Hepatocyte (in vitro differentiated cells): ENCODE measurements around the gene MTURN. TPM values are rescaled to one million over a fixed set of nuclear protein-coding genes. Genes with fewer than 3 reads are reported as not detected.

Experiments used
- DNase-seq: peaks from one replicate; pipeline ENCODE4 v3.0.0-alpha.2; 2016; ENCODE audit warnings: low spot score
- H2AFZ ChIP-seq: fragments of 200-600 bp; sonication (generic); 2 replicates; pipeline ENCODE4 v1.6.0; 2016; ENCODE audit warnings: antibody characterized with exemption, mild to moderate bottlenecking
- H3K27ac ChIP-seq: fragments of 200-600 bp; sonication (generic); 2 replicates; pipeline ENCODE4 v1.5.1; 2016; ENCODE audit warnings: mild to moderate bottlenecking
- H3K27me3 ChIP-seq: fragments of 200-600 bp; sonication (generic); 2 replicates; pipeline ENCODE4 v1.6.1; 2016
- H3K36me3 ChIP-seq: fragments of 200-600 bp; sonication (generic); replicated peaks from 2 replicates; pipeline ENCODE4 v1.5.1; 2016; ENCODE audit warnings: low read depth; ENCODE audit not compliant: insufficient read depth
- H3K4me1 ChIP-seq: fragments of 200-600 bp; sonication (generic); 2 replicates; pipeline ENCODE4 v1.5.1; 2016; ENCODE audit warnings: mild to moderate bottlenecking, moderate library complexity; ENCODE audit not compliant: insufficient read depth
- H3K4me2 ChIP-seq: fragments of 200-600 bp; sonication (generic); 2 replicates; pipeline ENCODE4 v1.6.0; 2016
- H3K4me3 ChIP-seq: fragments of 200-600 bp; sonication (generic); 2 replicates; pipeline ENCODE4 v1.5.1; 2016; ENCODE audit warnings: mild to moderate bottlenecking
- H3K79me2 ChIP-seq: fragments of 200-600 bp; sonication (generic); 2 replicates; pipeline ENCODE4 v1.6.0; 2017; ENCODE audit warnings: mild to moderate bottlenecking
- H3K9me2 ChIP-seq: fragments of 200-600 bp; sonication (generic); replicated peaks from 2 replicates; pipeline ENCODE4 v1.6.0; 2017; ENCODE audit warnings: mild to moderate bottlenecking; ENCODE audit not compliant: insufficient read depth
- H3K9me3 ChIP-seq: fragments of 200-600 bp; sonication (generic); 2 replicates; pipeline ENCODE4 v1.5.1; 2016; ENCODE audit warnings: low read depth, mild to moderate bottlenecking
- H4K20me1 ChIP-seq: fragments of 200-600 bp; sonication (generic); 2 replicates; pipeline ENCODE4 v1.6.0; 2016; ENCODE audit warnings: mild to moderate bottlenecking; ENCODE audit not compliant: insufficient read depth, poor library complexity, severe bottlenecking
- EZH2 ChIP-seq: fragments of 200-600 bp; sonication (generic); IDR thresholded peaks from 2 replicates; pipeline ENCODE4 v1.6.1; 2016; ENCODE audit warnings: antibody characterized with exemption, mild to moderate bottlenecking, borderline replicate concordance
- EZH2phosphoT487 ChIP-seq: fragments of 200-600 bp; sonication (generic); IDR thresholded peaks from one replicate; pipeline ENCODE4 v1.6.1; 2018; ENCODE audit warnings: antibody characterized with exemption, mild to moderate bottlenecking, low read depth, moderate library complexity; ENCODE audit not compliant: unreplicated experiment, severe bottlenecking
- WGBS: methylation state at CpG from one replicate; pipeline ENCODE4 v1.1.6; 2016; ENCODE audit warnings: low lambda C conversion rate; ENCODE audit errors: missing lambda C conversion rate; 5-methylcytosine and 5-hydroxymethylcytosine counted together
- polyA plus RNA-seq: library from polyadenylated mRNA; unstranded; fragments of >200 nt; fragmentation: Nextera tagmentation; extraction: Ambion mirVana; gene quantifications from 2 replicates; pipeline ENCODE4 v1.2.1, GENCODE V29; 2016
- total RNA-seq: library from RNA; depleted of rRNA; stranded (reverse); fragments of >200 nt; gene quantifications from 2 replicates; pipeline ENCODE4 v1.2.3, GENCODE V29; 2014
- TF ChIP-seq, protein P1 (sequence below): fragments of 200-600 bp; sonication (generic); IDR thresholded peaks from 2 replicates; pipeline ENCODE4 v1.5.1; 2016; ENCODE audit warnings: antibody characterized with exemption, mild to moderate bottlenecking; ENCODE audit not compliant: poor library complexity

Gene MTURN
- total and polyA plus RNA-seq, 2 experiments from 2014 or later, result 4.5 to 14.5 TPM

DNA sequence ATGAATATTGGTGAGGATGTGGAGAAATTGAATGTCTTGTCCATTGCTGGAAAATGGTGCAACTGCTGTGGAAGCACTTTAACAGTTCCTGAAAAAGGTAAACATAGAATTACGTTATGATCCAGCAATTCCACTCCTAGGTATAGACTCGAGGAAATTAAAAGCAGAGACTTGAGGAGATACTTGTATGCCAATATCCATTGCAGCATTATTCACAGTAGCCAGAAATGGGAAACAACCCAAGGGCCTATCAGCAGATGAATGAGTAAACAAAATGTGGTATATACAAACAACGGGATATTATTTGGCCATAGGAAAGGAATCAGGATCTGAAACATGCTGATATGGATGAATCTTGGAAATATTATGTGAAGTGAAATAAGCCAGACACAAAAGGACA lies 32.5 kb upstream of the MTURN start:
- H3K36me3 ChIP-seq, result no peaks in the 10 kb centered on the region
- H3K9me3 ChIP-seq, result no peaks in the 10 kb centered on the region
- no peaks in the 10 kb centered on the region for H3K4me1 ChIP-seq
- H3K27me3 ChIP-seq, result no peaks in the 10 kb centered on the region
- H3K27ac ChIP-seq, result no peak overlapping the region
- H3K79me2 ChIP-seq, result no peaks in the 10 kb centered on the region
- no peak for DNase-seq
- H3K4me3 ChIP-seq, result no peak overlapping the region
- TF ChIP-seq, protein P1, sequence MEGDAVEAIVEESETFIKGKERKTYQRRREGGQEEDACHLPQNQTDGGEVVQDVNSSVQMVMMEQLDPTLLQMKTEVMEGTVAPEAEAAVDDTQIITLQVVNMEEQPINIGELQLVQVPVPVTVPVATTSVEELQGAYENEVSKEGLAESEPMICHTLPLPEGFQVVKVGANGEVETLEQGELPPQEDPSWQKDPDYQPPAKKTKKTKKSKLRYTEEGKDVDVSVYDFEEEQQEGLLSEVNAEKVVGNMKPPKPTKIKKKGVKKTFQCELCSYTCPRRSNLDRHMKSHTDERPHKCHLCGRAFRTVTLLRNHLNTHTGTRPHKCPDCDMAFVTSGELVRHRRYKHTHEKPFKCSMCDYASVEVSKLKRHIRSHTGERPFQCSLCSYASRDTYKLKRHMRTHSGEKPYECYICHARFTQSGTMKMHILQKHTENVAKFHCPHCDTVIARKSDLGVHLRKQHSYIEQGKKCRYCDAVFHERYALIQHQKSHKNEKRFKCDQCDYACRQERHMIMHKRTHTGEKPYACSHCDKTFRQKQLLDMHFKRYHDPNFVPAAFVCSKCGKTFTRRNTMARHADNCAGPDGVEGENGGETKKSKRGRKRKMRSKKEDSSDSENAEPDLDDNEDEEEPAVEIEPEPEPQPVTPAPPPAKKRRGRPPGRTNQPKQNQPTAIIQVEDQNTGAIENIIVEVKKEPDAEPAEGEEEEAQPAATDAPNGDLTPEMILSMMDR, result no peak
- TF ChIP-seq EZH2, result no peak
- TF ChIP-seq EZH2phosphoT487, result no peak
- WGBS, result 89% methylated on average over 3 of the region's 3 CpGs
- H3K9me2 ChIP-seq, result no peaks in the 10 kb centered on the region
- H4K20me1 ChIP-seq, result no peaks in the 10 kb centered on the region
- no peak overlapping the region for H3K4me2 ChIP-seq
- H2AFZ ChIP-seq, result no peak overlapping the region

DNA sequence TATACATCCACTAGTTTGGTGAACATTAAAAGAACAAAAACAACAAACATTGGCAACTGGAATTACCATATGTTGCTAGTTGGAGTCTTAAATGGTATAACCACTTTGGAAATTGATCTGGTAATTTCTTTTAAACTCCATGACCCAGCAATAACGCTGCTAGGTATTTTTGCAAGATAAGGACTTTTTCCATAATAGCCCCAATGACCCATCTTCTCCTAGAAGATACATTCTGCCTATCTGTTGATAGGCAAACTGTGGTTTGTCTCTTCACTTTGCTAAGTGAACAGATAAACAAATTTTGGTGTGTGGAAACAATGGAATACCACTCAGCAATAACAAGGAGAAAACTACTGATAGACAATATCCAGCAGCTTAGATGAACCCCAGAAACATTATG lies 30.6 kb upstream of the MTURN start:
- Histone ChIP-seq H3K79me2 (no peaks in the 10 kb centered on the region), H3K9me2 (no peaks in the 10 kb centered on the region), H3K4me2 (no peak overlapping the region), H3K9me3 (no peaks in the 10 kb centered on the region), H2AFZ (no peak overlapping the region), H3K4me1 (no peaks in the 10 kb centered on the region), H3K36me3 (no peaks in the 10 kb centered on the region), H3K27me3 (no peaks in the 10 kb centered on the region), H3K4me3 (no peak overlapping the region), H4K20me1 (no peaks in the 10 kb centered on the region), H3K27ac (no peak overlapping the region)
- TF ChIP-seq, protein P1, result no peak
- no peak for TF ChIP-seq EZH2phosphoT487
- TF ChIP-seq EZH2, result no peak
- DNase-seq, result no peak
- 93% methylated on average over 1 of the region's 1 CpG for WGBS

DNA sequence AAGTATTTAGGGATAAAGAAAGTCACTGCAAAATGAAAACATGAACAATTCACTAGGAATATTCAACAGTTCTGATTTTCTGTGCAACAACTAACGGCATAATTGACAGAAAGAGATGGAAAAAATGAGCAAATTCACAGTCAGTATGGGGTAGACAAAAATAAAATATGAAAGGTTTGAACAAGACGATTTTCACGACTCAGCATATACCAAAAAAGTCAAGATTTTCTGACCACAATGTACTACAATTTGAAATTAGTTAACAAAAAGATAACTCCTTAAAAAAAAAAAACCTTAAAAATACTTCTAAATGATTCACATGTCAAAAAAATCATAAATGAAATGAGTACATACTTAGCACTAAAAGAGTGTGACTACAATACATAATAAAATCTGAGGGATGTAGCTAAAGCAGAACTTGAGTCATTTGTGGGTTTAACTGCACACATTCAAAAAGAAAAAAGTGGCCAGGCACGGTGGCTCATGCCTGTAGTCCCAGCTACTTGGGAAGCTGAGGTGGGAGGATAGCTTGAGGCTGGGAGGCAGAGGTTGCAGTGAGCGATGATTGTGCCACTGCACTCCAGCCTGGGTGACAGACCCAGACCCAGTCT lies 22.6 kb upstream of the MTURN start:
- no peaks in the 10 kb centered on the region for H3K79me2 ChIP-seq
- no peak overlapping the region for H3K4me2 ChIP-seq

More for the DNA sequence above, 22.6 kb upstream of the MTURN start:
- no peaks in the 10 kb centered on the region for H3K9me2 ChIP-seq
- H2AFZ ChIP-seq, result no peak overlapping the region
- no peaks in the 10 kb centered on the region for H3K27me3 ChIP-seq
- peaks cover 3% of the 10 kb centered on the region for H3K36me3 ChIP-seq
- H3K9me3 ChIP-seq, result no peaks in the 10 kb centered on the region
- no peak overlapping the region for H3K27ac ChIP-seq
- TF ChIP-seq EZH2phosphoT487, result no peak
- TF ChIP-seq, protein P1, result no peak
- no peak for TF ChIP-seq EZH2
- WGBS, result 97% methylated on average over 5 of the region's 5 CpGs
- H3K4me3 ChIP-seq, result no peak overlapping the region
- no peaks in the 10 kb centered on the region for H3K4me1 ChIP-seq
- no peaks in the 10 kb centered on the region for H4K20me1 ChIP-seq
- no peak for DNase-seq
